Measurements from ENCODE around the gene KIDINS220. TPM values are rescaled to one million over a fixed set of nuclear protein-coding genes. Genes with fewer than 3 reads are reported as not detected.

Gene KIDINS220
- total and polyA plus RNA-seq, 2 experiments from 2014 or later: 12.8 to 38.2 TPM

GRCh38 chr2:8835279-8835678 is 2.1 kb downstream of the KIDINS220 start (continued):
- TF ChIP-seq ZNF462 (CRISPR knock-in tag; IDR thresholded peaks at IDR 0.05) (no peak), JUNB (IDR thresholded peaks at IDR 0.05; ENCODE audit: unreplicated experiment) (no peak)

- no peak overlapping the region for H3K4me2 ChIP-seq
- Mint-ChIP-seq H3K27ac (no peak overlapping the region), H3K9me3 (peaks cover 3% of the 10 kb centered on the region; the same call in 1 of the 3 replicates), H3K4me3 (no peak overlapping the region), H3K27me3 (ENCODE audit: insufficient read depth, low read depth, poor library complexity) (peaks cover 6% of the 10 kb centered on the region), H3K4me1 (peaks cover 18% of the 10 kb centered on the region; the same call in 2 of the 3 replicates), H3K36me3 (ENCODE audit: low read depth) (no peaks in the 10 kb centered on the region; the same call in 2 of the 3 replicates)
- H3K4me3 ChIP-seq: no peak overlapping the region
- no peak overlapping the region for H2AFZ ChIP-seq
- DNase-seq (ENCODE audit: low spot score): no peak
- peaks cover 7% of the 10 kb centered on the region for H3K4me1 ChIP-seq (ENCODE audit: insufficient read depth)
- no peaks in the 10 kb centered on the region for H3K36me3 ChIP-seq (ENCODE audit: insufficient read depth)
- H4K20me1 ChIP-seq (replicated peaks; ENCODE audit: insufficient read depth): peaks cover 3% of the 10 kb centered on the region
- no peaks in the 10 kb centered on the region for H3K9me2 ChIP-seq (ENCODE audit: insufficient read depth)
- no peaks in the 10 kb centered on the region for H3F3A ChIP-seq (replicated peaks; ENCODE audit: low read depth)
- ATAC-seq: no peak
- no peaks in the 10 kb centered on the region for H3K27me3 ChIP-seq (ENCODE audit: insufficient read depth)
- no peak overlapping the region for H3K27ac ChIP-seq (ENCODE audit: low read depth)
- H3K79me2 ChIP-seq (replicated peaks; ENCODE audit: insufficient read depth): peaks cover 53% of the 10 kb centered on the region
- TF ChIP-seq NANOG (IDR thresholded peaks at IDR 0.05; ENCODE audit: borderline replicate concordance) (no peak), EZH2 (IDR thresholded peaks at IDR 0.05; ENCODE audit: low read depth, unreplicated experiment) (no peak), ZNF114 (CRISPR knock-in tag; IDR thresholded peaks at IDR 0.05) (no peak), JUNB (IDR thresholded peaks at IDR 0.05; ENCODE audit: unreplicated experiment) (no peak), STAT1 (IDR thresholded peaks at IDR 0.05; ENCODE audit: unreplicated experiment) (no peak), ZNF331 (CRISPR knock-in tag; IDR thresholded peaks at IDR 0.05; ENCODE audit: low read depth) (no peak), ZNF462 (CRISPR knock-in tag; IDR thresholded peaks at IDR 0.05) (no peak), POLR2AphosphoS5 (IDR thresholded peaks at IDR 0.05; ENCODE audit: low read depth) (no peak)
- TF ChIP-seq, protein P1, sequence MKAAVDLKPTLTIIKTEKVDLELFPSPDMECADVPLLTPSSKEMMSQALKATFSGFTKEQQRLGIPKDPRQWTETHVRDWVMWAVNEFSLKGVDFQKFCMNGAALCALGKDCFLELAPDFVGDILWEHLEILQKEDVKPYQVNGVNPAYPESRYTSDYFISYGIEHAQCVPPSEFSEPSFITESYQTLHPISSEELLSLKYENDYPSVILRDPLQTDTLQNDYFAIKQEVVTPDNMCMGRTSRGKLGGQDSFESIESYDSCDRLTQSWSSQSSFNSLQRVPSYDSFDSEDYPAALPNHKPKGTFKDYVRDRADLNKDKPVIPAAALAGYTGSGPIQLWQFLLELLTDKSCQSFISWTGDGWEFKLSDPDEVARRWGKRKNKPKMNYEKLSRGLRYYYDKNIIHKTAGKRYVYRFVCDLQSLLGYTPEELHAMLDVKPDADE (IDR thresholded peaks at IDR 0.05): no peak
These were observed 3.6 kb downstream of the KIDINS220 start for GRCh38 chr2:8833853-8834252.

Data from GM23338 (cell line).